ENCODE results near the gene TPK1.

DNA sequence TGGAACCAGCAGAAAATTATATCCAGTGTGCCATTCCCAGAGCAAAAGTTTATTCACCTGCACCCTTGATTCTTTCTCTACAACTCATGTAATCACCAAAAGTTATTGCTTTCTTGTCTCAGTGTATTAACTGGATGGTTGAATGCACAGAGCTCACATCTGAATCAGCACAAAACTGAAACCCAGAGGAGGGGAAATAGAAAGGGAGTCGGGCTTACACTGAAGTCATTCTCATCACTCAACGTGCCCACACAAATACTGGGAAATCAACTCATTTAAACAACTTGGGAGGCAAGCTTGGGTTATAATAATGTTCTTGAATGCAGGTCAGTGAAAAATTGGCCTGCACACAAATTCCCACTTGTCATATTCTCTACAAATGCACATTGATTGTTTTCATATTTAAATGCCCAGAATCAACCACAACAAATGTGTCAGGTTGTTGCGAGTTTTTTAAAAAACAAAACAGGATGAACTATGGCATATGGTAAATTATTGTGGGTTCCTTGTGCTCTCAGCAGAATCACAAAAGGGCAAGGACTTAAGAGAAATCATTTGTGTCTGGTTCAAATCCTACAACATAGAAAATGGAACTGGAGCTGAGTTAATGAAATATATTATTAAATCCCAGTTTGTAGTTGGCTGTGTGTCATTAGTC is 306.5 kb downstream of the TPK1 start:
- no peak for TF ChIP-seq EZH2 (IDR thresholded peaks at IDR 0.05)
- no peak for TF ChIP-seq FOXP2 (optimal IDR thresholded peaks at IDR 0.05; ENCODE audit: control extremely low read depth, extremely low read length, insufficient read depth)
